Suppressor macrophage treated with lipopolysaccharide for 4 hours (primary cell): ENCODE data around the gene CCDC85C.

Experiments used
- DNase-seq: peaks from one replicate; pipeline ENCODE4 v3.0.0-alpha.2; 2020

CCDC85C gene

DNA sequence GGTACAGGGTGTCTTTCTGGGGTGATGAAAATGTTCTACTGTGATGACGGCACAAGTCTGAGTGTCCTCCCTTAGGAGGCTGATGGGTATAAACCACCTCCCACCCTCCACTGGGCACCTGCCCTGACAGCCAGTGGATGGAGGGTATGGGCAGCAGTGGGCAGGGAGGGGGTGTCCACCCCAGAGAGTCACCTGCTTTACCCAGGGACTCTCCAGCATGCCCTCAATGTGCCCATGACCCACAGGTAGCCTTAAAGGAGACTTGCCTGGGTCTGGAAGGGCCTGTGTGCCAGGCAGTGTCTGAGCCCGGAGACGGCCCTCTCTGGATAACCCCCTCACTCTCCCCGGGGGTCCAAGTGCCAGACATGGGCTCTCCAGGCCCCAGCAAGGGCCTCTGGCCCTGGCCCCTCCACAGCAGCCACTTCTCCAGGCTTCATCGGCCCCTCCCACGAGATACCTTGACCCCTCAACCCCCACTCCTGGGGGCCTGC lies 84.0 kb downstream of the CCDC85C start:
- no peak for DNase-seq

DNA sequence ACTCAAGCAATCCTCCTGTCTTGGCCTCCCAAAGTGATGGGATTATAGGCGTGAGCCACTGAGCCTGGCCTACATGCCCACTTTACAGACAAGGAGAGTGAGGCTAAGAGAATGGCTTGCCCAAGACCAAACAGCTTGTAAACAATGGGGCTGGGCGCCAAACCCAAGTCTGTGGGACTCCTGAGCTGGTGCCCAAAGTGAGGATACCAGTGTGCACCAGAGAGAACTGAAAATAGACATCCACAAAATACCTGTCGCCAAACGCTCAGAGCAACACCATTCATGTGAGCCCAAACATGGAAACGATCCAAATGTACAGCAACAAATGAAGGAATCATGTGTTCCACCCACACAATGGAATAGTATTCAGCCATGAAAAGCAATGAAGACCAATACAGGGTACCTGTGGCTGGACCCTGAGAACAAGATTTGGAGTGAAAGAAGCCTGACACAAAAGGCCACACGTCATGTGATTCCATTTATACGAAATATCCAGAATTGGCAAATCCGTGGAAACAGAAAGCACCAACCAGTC lies 84.6 kb downstream of the CCDC85C start:
- no peak for DNase-seq

DNA sequence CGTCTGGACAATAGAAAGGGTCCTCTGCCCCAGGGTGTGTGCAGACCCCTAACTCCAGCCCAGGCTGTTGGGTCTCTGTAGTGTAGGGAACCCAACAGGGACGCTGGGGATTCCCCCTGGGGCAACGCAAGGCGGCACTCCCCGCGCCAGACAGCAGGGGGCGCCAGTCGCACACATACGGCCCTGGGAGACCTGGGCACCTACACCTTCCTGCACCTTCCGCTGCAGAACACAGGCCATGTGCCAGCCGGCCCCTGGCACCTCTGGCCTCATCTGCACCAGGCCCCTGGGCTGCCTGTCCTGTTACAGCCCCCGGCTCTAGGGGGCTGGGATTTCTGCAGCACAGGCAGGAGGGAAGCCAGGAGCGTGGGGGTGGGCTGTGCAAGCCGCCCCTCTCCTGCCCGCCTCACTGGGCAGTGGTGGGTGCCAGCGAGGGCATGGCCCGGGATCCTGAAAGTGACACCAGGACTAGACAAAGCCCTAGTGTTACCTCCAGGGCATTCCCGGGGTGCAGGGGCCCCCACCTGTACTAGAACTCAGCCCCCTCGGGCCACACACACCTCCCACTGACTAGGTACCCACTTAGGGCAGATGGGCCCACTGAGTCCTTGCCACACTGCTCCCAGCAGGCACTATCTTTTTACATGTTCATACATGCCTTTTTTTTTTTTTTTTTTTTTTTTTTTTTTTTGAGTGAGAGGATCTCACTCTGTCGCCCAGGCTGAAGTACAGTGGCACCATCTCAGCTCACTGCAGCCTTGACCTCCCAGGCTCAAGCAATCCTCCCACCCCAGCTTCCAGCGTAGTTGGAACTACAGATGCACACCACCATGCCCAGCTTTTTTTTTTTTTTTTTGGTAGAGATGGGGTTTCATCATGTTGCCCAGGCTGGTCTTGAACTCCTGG lies 85.3 kb downstream of the CCDC85C start:
- peak; percentile 75 for DNase-seq

DNA sequence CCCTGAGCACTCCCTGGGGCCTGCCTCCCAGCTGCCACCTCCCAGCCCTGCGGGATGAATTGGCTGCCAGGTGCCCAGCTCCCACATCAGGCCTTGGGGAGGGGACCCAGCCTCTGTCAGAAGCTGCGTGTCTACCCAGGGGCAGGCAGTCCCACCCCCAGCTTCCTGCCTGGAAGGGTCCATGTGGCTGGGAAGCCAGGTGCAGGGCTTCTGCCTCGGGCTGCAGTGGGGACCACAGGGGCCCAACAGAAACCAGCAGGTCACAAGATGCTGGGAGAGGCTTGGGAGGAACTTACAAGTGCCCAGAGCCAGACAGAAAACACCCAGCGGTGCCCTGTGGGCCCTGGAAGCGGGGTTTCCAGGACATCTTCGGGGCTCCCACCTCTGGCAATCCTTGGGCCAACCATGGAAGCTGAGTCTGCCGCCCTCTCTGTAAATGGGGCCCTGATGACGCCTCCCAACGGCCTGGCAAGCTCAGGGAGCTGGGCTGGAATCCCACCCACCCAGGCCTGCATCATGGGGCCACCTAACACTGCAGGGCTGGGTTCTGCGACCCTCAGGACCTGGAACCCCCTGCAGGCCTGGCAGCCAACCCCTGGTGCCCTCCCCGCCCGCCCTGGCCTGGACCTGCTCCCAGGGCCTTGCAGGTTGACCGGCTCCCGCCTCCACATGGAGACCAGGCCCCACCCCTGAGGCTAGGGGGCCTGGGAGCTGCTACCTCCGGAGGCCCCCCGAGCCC lies 86.2 kb downstream of the CCDC85C start:
- DNase-seq = no peak

DNA sequence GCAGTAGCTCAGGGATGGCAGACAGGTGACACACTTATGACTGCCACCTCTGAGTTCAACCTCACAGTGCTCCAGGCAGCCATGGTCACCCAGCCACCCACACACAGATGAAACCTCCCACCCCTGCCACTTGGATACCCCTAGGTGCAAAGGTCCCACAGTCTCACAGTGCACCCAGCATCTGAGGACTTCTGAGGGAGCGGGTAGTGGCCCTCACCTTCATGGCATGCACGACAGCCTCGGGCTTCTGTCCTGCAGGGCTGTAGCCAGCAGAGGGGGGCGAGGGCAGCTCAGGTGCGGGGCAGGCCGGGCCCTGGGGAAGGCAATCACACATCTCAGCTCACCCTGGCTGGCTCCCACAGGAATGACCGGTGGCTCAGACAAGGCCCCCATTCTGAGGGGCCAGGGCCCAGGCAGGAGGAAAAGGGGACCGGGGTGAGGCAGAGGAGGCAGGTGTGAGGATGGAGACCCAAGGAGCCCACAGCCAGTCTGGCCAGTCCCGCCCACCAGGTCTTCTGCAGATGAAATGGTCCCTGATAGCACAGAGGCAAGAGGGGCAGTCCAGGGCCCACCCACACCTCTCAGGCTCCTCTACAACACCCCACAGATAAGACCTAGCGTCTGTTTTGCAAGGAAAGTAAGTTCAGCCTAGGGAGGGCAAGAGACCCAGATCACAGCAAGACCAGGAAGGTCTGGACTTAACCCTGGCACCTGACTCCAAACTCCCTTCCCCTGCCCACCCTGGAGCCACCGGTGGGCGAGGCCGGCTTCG lies 87.0 kb downstream of the CCDC85C start:
- no peak for DNase-seq

DNA sequence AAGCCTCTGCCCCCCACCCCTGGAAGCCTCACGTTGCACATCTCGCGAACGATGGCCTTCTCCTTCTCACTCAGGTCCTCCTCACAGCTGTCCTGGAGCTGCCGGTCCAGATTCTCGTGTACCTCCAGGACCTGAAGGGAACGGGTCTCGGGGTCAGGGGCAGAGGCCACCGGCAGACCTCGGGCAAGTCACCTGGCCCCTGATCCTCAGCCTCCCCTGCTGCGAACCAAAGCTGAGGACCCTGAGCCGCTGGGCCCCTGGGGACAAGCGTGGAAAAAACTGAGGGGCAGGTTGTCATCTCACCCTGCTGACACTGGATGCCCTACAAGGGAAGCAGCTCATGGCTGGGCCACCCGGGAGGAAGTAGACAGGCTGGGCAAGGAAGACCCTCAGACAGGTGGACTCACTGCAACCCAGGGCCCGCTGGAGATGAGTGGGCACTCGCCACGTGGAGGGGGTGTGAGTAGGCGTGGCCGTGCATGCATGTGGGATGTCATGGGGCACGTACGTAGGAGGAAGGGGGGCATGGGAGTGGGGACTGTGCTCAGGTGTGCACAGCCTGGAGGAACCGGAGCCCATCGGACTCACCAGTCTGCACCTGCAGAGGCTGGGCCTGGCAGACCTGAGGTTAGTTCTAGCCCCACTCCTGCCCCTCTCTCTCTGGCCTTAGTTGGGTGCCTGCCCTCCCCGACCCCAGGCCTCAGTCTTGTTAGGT lies 87.7 kb downstream of the CCDC85C start:
- no peak for DNase-seq

DNA sequence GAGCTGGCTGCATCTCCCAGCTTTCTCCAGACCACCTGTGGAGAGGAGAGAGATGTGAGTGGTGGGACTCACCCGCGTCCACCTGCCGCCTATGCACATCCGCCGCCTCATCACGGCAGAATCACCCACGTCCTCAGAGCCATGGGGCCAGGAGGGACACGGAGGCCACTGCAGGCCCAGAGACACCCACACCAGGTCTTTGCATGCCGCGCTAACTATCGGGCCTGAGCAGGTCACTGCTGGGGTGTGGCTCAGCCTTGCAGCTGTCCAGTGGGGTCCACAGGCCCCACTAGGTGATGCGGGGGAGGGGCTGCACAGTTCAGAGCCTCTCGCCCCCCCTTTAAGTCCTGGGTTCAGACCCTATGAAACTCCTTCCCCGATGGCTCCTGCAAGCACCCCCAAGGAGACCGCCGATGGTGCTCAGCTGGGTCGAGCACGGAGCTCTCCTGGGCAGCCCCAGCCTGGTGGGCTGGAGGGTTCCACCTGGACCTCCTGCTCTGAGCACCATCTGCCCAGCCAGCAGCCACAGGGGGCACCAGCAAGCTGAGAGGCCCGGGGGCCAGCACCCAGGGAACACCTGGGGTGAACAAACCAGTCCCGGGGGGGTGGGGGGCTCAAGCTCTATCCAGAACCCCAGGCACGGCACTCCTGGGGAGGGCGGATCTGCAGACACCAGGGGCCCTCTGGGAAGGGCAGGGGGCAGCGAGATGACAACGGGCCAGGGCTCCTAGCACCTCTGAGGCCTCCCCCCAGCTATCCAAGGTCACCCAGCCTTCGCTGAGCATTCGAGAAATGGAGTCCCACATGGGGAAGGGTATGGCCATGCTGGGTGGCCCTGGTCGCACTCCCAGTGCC lies 88.5 kb downstream of the CCDC85C start:
- no peak for DNase-seq

DNA sequence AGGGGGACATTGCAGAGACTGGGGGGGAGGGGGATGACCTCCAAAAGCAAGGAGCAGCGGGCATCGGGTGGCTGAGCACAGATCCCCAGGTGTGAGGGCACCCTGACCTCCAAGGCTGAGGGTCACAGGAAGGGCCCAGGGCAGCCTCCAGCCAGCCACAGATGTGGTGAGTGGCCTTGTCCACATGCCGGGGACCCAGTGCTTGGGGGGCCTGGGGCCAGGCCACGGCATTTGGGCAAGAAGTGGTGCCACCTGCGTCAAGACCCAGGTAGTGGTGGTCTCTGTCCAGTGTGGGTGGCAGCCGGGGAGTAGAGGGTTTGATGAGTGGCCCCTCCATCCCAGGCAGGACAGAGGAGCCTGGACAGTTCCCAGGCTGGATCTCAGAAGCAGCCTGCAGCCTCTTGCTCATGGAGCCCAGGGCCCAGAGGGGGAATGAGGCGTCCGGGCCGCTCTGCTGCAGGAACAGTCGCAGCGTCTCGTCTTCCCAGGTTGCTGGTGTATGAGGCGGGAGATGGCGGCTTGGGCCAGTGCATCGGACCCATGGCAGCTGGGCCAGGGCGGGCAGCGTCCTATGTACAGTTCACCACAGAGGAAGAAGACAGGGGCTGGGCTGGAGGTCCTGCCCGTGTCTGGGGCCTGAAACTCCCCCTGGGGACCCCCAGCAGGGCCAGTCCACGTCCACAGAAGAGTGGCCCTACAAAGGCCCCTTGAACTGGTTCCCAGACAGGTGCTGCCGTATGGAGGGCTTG lies 89.3 kb downstream of the CCDC85C start:
- no peak for DNase-seq

DNA sequence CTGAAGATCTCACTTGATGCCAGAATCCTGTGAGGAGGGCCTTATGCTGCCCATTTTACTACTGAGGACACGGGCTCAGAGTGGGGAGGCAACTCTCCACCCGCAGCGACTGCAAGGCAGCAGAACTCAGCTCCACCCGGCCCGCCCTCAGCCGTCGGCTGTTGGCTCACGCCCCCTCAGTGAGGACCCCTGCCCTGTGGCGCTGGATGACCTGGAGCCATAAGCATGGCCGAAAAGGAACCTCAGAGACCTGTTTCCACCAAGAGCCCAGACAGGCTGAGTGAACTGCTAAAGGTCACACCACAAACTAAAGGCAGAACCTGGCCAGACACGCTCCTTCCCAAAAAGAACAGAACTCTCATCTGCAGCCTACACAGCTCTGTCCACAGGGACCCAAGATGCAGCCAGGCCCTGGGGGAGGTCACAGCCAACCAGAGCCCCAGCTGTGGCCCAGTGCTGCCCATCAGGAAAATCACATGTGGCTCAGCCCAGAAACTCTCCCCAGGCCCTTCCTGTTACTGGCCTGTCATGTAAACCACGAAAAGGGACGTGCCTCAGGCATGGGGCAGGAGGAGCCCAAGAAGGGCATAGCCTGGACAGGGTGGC lies 90.0 kb downstream of the CCDC85C start:
- no peak for DNase-seq

DNA sequence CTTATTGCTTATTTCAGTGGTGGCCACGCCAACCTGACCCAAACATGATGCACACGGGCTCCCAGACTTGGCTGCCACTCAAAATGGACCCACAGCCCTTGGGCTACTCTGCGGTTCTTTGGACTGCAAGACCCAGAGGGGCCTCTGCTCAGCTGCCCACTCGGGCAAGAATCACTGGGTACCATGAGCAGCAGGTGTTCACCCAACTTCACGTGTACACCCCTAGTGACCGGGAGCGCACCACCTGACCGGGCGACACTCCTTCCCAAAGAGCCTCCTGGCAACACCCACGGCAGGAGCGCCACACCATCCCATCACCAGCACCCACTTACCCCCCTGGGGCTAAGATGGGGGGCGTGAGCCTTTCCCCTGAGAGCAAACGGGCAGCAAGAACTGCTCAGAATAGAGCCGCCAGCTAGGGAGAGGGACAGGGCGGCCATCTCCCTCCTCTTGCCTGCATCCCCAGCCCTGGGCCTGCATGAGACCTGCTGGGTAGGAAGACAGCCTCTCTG lies 90.8 kb downstream of the CCDC85C start:
- no peak for DNase-seq

DNA sequence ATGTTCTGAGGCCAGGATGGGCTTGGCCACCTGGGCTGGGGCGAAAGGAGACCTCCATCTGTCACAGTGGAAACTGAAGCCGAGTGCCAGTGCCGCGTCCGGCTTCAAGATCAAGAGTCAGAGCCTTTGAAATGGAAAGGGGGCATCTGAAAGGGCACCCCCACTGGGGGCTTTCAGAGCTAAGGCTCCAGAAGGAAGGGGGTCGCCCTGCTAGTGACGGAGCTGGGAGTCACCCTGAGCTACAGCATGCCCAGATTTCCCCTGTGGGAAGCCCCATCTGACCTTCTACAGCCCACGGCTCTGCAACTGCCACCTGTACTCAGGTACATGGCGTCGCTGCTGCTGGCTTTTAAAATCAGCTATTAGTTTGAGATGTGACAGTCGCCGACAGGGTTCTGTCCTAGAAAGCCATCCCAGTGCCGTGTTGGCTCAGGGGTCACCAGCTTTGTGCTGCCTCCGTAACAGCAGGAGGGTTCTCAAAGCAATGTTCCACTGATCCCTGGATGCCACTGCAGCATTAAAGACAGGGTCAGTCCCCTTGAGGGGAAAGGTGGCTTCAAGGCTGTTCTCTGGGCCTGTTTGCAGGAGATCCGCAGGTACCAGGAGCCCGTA lies 91.3 kb downstream of the CCDC85C start:
- no peak for DNase-seq

DNA sequence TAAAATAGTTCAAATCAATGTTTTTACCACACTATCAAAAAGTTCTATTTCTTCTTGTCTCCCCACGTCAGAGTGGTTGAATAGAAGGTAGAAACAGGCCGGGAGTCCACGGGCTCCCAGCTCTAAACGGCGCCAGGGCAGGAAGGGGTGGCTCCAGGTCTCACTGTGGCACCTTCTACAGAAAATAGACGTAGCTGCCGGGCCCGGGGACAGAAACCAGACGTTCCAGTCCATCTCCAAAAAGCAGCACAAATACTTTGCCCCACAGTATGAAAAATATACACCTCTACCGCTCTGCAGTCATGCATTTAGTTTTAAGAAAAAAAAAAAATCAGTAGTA lies 91.9 kb downstream of the CCDC85C start:
- DNase-seq = no peak

DNA sequence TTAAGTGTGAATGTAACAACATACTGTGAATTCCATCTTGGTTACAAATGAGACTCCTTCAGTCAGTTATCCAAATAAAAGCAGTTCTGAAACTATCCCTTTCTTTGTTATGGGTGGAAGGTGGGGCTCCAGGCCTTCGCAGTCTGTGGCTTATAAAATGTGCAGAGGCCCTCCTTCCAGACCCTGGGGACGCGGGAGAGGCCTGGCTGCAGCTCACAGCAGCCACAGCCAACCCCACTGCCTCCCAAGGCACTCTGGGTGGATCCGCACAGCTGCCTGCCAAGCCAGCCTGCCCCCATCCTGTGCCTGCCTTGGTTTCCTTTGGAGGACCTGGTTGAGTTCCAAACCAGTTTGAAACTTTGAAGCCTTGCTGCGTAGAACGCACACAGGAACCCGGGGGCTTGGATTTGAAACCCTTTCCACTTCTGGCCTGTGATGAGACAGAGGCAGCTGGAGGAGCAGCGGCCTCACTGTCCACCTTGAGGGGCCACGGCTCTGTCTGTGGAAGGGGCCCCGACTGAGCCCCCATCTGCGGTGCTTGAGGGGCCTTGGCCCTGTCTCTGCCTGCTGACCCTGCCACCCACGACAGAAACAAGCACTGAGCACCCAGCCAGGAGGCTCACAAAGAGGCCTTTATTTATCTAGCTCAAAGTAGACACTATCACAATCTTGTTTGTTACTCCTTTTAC lies 92.4 kb downstream of the CCDC85C start:
- DNase-seq = no peak

DNA sequence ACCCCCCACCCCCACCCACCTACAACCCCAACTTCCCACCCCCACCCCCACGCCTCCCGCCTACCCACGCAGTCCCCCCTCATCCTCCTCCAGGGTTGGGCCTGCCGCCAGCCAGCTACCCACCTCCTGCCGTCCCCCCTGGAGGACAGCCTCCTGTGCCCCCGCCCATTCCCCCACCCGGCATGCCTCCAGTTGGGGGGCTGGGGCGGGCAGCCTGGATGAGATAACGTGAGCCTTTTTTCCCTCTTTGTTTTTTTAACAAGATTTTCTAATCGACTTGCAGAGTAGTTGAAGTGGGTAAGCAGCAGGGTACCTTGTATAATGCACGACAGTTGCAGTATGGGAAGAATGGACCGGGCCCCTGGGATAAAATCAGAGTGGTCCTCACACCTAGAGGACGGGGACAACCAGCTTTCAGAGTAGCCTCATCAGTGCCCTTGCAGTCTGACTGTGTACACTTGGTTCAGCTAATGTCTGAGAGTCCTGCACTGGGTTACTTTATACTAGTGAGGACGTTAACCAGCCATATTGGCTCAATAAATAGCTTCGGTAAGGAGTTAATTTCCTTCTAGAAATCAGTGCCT lies 93.4 kb downstream of the CCDC85C start:
- no peak for DNase-seq

DNA sequence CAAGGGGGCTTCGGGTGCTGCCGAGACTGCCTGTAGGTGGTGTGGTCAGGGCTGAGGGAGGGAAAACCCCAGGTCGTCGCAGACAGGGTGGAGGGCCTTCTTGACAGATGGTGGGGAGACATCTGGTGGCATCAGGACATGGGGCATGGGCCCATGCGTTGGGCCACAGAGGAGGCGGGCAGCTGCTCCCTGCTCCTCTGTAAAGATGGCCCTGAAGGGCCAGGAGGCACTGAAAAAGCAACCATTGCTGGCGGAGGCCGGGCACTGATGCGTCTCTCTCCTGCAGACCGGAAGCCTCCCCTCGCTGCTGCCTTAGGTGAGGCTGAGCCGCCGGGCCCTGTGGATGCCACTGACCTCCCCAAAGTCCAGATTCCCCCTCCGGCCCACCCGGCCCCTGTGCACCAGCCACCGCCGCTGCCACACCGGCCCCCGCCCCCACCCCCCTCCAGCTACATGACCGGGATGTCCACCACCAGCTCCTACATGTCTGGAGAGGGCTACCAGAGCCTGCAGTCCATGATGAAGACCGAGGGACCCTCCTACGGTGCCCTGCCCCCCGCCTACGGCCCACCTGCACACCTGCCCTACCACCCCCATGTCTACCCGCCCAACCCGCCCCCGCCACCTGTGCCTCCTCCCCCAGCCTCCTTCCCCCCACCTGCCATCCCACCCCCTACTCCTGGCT lies 94.0 kb downstream of the CCDC85C start:
- no peak for DNase-seq

DNA sequence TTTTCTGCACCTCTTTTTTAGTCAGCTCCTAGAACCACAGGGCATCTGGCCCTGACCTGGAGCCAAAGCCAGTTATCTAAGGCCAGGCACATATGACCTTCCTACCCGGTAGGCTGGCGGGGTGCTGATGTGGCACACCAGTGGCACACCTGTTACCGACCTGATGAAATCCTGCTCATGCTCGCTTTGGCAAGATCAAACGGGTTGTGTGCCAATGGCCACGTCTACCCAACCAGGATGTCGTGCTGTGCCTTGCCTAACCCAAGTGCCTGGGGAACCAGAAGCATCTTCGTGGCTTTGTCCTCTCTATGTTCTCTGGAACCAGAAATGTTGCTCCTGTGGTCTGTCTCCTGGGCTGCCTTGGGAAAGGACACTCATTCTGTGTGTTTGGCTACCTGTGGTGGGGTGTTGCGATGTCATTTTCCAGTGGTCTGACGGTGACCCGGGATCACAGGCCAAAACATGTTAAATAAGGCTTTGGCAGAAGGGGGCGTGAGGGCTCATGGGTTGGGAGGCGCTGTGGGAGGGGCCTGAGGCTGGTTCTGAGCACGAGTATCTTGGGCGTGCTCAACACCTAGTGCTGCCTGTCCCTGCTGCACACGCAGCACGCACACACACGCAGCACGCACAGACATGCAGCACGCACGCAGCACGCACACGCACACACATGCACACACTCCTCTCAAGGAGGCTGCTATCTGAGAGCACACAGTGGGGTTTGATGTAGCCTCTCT lies 94.9 kb downstream of the CCDC85C start:
- no peak for DNase-seq
